ENCODE measurements around the gene ANKRD22.
"Not testable (repeated sequence)": the region's sequence is repeated elsewhere in the genome, so short reads cannot be mapped to it uniquely, and the experiment has no call there.

ANKRD22 gene

DNA sequence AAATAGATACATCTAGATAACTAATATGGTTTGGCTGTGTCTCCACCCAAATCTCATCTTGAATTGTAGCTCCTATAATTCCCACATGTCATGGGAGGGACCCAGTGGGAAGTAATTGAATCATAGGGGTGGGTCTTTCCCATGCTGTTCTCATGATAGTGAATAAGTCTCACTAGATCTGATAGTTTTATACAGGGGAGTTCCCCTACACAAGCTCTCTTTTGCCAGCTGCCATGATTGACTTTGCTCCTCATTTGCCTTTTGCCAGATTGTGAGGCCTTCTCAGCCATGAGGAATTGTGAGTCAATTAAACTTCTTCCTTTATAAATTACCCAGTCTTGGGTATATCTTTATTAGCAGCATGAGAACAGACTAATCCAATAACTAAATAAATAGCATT lies 14.0 kb downstream of the ANKRD22 start:
- not testable (repeated sequence) for DNase-seq (ENCODE audit: low read depth, low spot score)

DNA sequence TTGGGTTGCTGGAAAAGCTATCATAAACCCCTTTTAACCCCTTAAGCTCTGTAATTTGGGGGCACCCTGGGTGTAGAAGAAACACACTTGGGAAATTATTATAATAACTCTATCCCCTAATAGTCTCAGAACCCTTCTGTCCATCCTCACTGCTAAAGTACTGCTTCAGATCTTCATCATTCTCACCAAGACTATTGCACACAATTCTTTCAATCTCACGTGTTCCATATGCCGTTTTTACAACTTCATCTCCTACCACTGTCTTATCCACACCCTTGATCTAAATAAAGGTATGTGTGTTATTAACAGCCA lies 15.8 kb downstream of the ANKRD22 start:
- no peak for DNase-seq (ENCODE audit: low read depth, low spot score)

DNA sequence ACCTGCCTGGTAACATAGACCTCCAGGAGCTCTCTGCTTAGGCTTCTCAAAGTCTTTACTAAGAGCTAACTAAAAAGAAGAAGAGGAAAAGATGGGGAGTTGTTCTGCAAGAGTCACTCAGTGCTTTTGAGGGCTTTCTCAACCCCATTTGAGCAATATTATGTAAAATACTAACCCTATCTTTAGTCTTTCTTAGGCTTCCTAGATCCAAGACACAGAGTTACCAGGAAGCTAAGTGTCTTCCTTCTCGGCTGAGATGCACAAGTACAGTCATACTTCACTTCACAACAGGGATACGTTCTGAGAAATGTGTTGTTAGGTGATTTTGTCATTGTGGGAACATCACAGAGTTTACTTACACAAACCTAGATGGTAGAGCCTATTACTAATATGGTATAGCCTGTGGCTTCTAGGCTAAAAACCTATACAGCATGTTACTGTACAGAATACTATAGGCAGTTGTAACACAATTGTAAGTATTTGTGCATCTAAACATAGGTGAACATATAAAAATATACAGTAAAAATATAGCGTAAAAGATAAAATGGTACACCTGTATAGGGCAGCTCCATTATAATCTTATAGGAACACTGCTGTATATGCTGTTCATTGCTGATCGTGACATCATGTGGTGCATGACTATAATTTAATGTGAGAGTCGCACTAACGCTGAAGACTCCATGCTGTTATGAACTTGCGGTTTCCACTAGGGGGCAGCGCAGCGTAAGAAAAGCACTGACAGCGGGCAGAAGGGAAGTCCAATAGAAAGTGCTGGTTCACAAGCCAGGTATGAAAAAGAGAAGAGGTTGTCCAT lies 16.3 kb downstream of the ANKRD22 start:
- DNase-seq (ENCODE audit: low read depth, low spot score), result peak; percentile 38

DNA sequence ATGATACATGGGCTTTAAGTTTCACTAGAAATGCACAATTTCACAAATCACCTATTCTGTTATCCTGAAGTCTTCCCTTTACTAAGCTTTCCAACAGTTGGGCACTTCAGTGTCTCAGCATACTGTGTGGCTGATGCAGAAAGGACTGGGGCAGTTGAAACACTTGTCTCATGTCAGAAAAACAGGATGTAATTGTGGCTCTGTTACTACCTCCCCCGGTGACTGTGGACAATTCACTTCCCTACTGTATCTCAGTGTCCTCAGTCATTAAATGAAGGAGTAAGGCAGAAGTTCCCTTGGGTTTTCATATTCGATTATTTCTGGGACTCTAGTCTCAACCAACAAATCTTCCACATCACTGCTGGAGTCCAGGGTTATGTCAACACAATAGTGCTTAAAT lies 17.9 kb downstream of the ANKRD22 start:
- no peak for DNase-seq (ENCODE audit: low read depth, low spot score)

DNA sequence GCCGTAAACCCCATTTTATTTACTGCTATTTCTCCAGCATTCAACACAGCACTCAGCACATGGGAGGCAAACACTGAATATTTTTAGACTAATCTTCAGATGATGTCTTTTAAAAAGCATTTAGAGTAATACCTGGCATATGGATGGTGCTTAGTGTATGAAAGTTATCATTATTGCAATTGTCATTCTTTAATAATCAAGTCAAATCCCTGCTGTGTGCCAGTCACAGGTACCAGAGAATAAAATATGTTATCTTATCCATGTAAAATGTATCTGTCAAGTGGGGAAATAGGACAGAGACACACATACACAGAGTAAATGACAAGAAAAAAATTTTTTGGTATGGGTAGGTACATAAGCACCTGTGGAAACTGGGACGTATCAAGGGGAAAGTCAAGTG lies 18.5 kb downstream of the ANKRD22 start:
- DNase-seq (ENCODE audit: low read depth, low spot score), result no peak

DNA sequence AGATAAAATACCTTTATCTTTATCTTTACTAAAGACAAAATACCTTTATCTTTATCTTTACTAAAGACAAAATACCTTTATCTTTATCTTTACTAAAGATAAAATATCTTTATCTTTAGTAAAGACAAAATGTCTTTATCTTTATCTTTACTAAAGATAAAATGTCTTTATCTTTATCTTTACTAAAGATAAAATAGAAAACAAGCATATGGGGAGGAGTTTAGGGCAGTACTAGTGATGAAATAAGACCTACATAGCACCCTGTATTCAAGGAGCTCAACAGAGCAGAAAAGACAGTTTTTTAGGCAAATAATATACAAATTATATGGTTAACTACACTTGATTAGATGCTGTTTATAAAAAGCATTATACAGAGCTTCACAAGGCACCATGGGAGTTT lies 19.3 kb downstream of the ANKRD22 start:
- DNase-seq (ENCODE audit: low read depth, low spot score), result no peak

DNA sequence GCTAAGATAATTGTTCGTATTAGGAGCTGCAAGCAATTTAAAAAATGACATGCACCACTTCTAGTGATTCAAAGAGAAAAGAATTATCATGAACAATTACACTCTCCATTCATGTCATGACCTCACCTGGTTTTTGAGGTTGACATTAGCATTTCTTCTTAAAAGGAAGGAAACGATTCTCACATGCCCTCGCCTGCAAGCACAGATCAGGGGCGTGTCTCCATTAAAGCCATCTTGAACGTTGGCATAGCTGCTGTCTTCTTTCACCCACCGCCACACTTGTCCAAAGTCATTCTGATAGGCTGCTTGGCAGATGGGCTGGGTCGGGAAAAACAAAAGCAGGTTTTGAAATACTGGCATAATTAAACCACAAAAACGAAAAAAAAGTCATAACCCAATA lies 19.9 kb downstream of the ANKRD22 start:
- no peak for DNase-seq (ENCODE audit: low read depth, low spot score)

DNA sequence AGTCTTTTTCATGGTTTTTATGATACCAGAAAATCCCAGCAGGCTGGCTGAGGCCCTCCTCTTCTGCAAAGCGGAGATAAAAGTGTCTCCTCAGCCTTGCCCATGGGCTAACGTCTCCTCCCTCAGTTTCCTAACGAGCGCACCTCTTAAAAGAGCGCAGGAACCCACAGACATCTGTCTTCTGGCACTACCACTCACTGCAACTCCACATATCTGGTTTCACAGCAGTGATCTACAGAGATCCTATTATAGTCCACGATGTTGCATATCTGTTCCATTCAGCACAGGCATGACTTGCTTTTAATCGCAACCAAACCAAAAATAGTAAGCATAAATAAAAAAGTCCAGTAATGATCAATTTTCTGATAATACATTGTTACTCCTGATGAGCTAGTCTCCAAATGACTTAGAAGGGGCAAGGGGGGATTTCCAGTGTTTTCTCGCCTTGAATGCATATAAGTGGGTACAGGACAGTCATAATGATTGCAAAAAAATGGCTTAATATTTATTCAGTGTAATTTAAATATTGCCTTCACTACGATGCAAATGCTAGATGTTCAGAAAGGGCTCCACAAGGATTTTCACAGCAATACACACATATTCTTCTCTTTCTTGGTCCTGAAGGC lies 20.9 kb downstream of the ANKRD22 start:
- no peak for DNase-seq (ENCODE audit: low read depth, low spot score)

DNA sequence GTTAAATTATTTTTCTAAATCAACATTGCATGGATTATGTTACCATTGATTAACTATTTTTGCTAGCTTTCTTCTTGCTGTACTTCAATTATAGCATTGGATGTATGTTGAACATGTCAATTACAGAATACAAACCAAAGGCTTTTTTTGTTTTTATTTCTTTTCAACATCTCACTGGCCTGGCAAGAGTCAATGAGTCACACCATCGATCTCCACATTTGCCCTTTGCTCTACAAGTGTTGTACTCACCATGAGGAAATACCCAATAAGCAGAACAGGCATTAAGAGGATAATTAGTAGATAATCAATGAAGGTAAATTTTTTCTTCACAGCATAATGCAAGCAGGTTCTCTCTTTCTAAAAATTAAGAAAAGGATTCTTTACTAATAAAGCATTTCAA lies 23.3 kb downstream of the ANKRD22 start:
- DNase-seq (ENCODE audit: low read depth, low spot score), result no peak

DNA sequence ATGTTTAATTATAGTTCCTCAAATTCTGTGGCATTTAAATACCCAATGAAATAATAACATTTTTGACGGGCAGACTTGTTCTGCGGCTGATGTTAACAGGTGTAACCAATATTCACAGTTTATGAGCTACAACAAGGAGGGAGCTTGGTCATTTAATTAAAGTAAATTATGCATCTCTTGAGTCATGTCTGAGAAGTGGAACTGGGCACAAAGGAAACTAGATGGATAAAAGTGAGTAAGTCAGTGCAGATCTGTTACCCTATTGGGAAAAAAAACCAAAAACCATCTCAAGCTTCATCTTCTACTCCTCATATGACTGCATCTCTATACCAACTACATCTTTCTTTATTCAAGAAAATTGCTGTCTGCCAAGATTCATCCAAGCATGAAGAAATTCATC lies 24.0 kb downstream of the ANKRD22 start:
- DNase-seq (ENCODE audit: low read depth, low spot score), result no peak

DNA sequence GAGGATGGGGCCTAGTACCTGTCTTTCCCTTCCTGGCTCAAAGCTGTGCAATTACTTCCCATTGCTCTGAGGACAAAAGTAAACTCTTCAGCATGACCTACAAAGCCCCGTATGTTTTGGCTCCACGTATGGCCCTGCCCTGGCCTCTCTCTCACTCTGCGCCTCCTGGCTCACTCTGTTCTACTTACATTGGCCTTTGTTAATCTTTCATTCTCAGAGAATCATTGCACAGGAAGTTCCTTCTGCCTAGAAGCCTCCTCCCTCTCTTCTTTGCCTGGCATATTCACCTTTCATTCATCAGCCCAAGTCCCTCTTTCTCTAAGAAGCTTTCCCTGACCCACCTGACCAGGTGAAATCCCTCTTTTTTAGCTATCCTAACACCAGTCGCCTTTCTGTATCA lies 25.3 kb downstream of the ANKRD22 start:
- no peak for DNase-seq (ENCODE audit: low read depth, low spot score)

DNA sequence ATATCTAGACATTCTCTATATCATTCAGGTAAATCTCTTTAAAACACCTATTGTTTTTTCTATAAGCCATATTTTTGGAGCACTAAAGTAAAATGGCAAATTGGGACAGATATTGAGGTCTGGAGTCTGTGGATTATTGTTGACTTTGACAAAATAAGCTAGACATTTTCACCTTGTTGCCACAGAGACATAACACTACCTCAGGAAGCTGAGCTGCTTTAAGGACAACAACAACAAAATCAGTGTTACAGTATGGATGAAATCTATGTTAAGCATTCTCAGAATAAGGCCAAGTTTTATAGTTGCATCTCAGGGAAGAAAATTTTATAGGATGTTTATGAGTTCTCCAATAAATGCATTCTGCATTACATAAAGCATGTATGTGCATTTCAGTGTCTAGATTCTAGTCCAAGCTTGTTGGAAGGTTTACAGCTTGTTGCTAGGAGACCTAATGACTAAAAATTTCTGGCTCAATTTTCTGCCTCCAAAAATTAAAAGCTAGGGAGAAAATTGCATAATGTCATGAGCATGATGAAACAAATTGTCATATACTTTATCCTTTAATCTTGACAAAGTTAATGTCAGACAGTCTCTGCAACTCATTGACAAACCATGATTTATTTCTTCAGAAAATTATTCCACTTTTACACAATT lies 30.8 kb downstream of the ANKRD22 start:
- DNase-seq (ENCODE audit: low read depth, low spot score), result no peak

DNA sequence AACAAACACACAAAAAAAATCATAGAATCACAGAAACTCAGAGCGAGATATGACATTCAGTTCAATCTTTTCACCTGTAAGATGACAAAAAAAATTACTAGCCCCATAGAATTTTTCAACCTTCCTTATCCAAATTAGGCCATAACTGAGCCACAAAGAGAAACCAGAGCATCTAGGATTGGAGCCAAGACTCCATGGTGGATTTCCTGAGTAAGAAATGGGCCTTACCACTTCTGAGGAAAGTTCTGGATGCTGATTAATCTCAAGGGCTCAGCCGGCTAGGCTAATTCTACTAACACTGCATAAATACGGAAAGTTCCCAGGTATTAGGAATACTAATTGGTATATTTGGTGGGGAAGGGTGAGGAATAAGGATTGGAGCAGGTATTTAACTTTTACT lies 32.4 kb downstream of the ANKRD22 start:
- no peak for DNase-seq (ENCODE audit: low read depth, low spot score)

DNA sequence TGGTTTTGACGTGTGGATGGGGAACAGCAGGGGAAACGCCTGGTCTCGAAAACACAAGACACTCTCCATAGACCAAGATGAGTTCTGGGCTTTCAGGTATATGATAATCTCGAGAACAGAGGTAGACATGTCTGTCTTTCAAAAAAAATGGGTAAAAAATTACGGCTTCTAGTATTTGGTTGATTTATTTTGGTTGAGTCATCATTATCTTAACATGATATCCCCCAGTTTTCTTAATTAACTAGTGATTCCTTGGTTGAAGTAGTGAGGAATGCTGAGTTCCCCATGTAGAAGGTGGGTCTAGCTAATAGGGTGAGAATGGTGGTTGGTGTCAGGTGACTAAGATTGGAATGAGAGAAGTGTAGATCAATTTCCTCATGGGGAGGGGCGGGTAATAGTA lies 38.4 kb downstream of the ANKRD22 start:
- DNase-seq (ENCODE audit: low read depth, low spot score), result no peak

DNA sequence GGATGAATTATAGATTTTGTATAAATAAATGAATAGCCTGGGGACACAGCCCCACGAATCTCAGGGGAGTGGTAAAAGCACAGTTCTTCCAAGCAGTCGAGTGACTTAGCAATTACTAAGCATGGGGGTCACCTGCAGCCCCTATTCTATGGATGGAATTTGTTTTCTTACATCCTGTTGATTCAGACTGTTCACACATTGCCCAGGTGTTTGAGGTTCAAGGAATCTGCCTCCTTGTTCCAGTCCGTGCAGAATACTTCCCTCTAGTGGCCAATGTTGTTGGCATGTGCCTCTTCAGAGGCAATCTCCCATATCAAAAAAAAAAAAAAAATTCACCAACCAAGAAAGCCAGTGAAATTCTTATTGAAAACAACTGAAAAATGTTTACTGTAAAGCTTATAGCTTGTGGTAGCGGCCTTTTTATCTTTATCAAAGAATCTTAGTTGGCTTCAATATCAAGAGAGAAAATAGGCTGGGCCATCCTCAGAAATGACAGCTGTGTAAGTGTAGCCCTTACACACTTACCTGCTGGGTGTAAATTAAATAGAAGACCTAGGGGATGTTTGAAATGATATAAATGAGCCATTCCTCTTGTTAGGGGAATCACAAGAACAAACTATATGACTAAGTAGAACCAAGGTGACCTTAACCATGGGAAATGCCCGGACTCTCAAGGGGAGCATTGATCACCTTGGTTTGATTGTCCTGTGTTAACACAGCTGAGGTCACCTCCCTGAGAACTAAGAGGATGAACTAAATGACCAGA lies 41.3 kb downstream of the ANKRD22 start:
- no peak for DNase-seq (ENCODE audit: low read depth, low spot score)

DNA sequence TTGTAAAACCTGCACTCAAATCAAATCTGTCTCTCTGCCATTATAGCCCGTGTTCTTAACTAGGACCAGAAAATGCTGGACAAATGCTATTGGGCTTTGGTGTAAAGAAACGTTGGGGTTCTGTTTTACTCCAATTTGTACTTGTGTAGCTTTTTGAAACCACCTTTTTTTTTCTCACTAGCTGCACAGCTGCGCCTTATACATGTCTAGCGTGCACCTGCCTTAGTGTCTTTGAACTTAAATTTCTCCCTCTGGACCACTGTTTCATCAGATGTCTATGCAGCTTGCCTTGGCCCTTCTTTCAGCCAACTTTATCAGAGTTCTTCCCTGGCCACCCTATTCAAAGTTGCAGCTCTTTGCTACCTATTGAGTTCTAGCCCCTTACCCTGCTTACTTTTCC lies 42.0 kb downstream of the ANKRD22 start:
- DNase-seq (ENCODE audit: low read depth, low spot score), result no peak

DNA sequence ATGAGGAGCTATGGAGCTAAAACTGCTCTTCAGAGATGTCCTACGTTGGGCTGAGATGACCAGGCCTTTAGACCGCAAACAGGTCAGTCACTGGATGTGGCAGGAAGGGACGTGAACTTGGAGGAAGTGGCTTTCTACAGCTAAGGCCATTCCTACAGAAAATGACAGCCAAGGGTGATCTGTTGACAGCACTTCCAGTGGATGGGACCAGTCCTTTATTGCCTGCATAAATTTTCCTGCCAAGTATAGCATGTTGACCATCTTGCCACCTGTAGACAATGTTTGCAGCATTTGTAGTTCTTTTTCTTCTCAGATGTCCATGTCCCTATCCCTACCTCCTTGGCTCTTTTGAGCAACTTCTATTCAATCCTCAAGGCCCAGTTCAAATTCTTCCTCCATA lies 45.7 kb downstream of the ANKRD22 start:
- DNase-seq (ENCODE audit: low read depth, low spot score), result no peak

DNA sequence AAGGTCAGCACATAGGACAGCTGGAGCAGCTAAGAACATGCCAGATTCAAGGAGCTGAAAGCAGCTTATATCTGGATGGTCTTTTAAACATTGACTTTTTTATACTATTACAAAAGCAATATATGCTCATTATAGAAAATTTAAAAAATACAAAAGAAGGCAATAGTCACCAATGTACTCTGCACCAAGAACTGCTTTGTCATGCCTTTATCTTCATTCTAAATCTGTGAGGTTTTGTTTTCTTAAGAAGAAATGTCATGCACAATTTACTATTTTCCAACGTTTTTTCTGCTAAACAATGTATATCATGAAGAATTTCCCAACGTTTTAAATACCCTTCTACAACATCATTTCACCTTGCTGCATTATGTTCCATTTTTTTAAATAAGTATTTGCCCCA lies 46.3 kb downstream of the ANKRD22 start:
- DNase-seq (ENCODE audit: low read depth, low spot score), result no peak

DNA sequence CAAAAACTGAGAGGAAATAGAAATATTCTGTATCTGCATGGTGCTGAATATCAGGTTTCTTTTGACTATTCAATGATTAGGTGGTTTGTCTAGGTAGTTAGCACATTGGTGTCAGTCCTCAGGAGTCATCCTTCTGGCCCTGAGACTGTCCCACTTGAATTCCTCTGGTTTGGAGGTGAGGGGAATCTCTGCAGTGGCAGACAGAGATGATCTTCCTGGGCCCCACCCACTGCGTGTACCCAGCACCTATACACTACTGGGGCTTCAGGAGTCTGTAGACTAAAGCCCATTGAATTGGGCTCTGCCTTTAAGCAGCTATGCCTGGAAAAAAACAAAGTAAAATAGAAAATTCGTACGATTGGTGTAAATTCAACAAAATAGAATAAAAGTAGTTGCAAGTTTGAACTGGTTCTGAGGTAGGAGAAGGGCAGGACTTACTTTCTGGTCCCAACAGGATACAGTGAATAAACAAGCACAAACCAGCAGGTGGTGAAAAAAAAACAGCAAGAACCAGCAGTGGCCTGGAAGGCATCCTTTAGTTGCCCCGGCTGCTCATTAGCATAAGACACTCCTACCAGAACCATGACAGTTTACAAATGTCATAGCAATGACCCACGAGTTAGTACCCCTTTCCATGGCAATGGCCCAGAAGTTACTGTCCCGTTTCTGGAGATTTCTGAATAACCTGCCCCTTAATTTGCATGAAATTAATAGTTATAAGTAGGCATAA lies 47.4 kb downstream of the ANKRD22 start:
- no peak for DNase-seq (ENCODE audit: low read depth, low spot score)

DNA sequence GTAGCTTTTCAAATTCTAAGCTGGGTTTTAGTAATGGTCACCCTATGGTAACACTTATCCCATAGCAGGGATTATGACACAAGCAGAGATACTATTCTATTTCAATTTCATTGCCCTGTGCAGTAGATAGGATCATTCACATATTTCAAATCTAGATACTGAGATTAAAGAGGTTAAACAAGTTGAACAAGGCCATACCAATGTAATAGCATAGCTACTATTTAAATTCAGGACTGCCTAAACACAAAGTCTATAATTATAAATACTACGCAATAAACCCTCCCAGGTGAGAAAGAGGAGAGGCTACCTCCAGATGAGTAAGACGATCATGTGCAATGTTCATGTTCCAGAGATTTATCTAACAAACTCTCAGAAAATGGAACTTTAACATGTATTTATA lies 48.0 kb downstream of the ANKRD22 start:
- no peak for DNase-seq (ENCODE audit: low read depth, low spot score)

DNA sequence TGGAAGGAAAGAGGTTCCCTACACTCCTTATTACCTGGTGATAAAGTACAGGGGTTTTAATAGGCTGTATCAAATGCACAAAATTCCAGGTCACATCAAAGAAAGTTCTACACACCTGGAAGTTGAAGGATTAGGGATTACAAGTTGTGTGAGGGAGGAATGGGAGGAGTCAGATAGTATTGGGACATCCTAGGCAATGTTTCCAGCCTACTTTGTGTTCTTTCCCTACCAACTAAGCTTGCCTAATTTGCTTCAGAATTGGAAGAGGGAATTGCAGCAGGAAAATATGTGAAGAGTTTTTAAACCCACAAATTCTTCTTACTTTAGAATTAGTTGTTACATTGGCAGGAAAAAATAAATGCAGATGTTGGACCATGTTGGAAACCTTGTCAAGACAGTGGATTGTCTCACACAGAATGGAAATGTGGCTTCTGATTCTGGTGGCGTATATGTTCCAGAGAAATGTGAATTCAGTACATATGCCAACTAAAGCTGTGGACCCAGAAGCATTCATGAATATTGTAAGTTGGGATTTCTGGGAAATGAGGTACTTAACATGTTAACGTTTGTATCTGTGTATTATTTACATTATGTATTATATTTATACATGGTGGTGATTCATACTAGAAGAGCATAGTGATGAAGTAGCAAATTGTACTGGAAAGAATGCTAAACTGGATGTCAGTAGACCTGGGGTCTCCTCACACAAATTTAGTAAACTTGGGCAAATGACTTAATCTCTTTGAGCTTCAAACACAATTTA lies 48.9 kb downstream of the ANKRD22 start, which contains the start of gene LIPM:
Gene LIPM, plus strand, starts transcription at position 208 of the 763 bp plus-strand sequence. Its CDS starts 167 bp downstream, at position 375.
- no peak for DNase-seq (ENCODE audit: low read depth, low spot score)

Measured in brain pericyte (primary cell).